Measurements from ENCODE around the gene FRMD3.

The FRMD3 gene

GRCh38 chr9:83340451-83340850 lies 197.8 kb downstream of the FRMD3 start:
- no peak for DNase-seq (ENCODE audit: low spot score)
- TF ChIP-seq, protein P1, sequence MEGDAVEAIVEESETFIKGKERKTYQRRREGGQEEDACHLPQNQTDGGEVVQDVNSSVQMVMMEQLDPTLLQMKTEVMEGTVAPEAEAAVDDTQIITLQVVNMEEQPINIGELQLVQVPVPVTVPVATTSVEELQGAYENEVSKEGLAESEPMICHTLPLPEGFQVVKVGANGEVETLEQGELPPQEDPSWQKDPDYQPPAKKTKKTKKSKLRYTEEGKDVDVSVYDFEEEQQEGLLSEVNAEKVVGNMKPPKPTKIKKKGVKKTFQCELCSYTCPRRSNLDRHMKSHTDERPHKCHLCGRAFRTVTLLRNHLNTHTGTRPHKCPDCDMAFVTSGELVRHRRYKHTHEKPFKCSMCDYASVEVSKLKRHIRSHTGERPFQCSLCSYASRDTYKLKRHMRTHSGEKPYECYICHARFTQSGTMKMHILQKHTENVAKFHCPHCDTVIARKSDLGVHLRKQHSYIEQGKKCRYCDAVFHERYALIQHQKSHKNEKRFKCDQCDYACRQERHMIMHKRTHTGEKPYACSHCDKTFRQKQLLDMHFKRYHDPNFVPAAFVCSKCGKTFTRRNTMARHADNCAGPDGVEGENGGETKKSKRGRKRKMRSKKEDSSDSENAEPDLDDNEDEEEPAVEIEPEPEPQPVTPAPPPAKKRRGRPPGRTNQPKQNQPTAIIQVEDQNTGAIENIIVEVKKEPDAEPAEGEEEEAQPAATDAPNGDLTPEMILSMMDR (IDR thresholded peaks at IDR 0.05; ENCODE audit: extremely low read depth, insufficient read depth, missing control alignments) = no peak
- in situ Hi-C loops (cut with MboI; ENCODE audit: low pct_unique_long_range_greater_than_20kb, low sequenced_read_pairs, unreplicated experiment) = loop anchor here (25.0 kb wide), 1 partner anchor 572 kb away; the partner anchor contains the start of gene KIF27

DNA sequence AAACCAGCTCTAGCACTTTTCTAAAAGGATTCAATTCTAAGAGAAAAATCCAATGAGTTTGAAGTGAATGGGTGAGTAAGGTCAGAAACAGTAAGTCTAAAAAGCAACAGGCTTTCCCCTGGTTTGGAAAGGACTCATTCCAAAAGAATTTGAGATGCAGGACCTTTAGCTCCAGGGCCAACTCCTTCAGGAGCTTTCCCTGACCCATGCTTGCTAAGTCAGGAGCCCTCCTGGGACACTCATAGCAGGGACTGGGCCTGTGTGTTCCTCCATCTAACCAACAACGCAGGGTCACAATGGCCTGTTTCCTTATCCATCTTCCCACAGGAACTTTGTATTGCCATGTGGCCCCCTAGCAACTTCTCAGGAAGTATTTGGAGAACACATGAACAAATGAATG lies 198.8 kb downstream of the FRMD3 start:
- DNase-seq (ENCODE audit: low spot score) = no peak
- in situ Hi-C loops (cut with MboI; ENCODE audit: low pct_unique_long_range_greater_than_20kb, low sequenced_read_pairs, unreplicated experiment) = loop anchor here (10.0 to 25.0 kb wide), 2 partner anchors 205 to 573 kb away; partner anchors contain the start of gene KIF27
- TF ChIP-seq, protein P1 (IDR thresholded peaks at IDR 0.05; ENCODE audit: extremely low read depth, insufficient read depth, missing control alignments) = no peak

DNA sequence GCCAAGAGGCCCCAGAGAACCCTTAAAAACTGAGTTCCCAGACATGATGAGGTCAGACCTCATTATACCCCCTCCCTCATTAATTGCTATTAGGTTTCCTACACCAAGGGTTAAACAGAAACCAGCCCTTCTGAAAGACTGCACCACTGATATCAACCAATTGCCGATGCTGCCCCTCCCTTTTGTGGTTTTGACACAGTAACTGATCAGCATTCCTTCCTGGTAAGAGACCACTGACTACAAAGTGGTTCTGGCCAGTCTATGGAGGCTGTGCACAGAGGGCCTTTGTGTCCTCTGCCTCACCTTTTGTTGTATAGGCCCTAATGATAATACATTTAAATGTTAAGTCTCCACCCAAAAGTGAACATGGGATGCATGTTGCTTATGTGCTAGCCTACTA lies 201.5 kb downstream of the FRMD3 start:
- TF ChIP-seq, protein P1 (IDR thresholded peaks at IDR 0.05; ENCODE audit: extremely low read depth, insufficient read depth, missing control alignments) = no peak
- in situ Hi-C loops (cut with MboI; ENCODE audit: low pct_unique_long_range_greater_than_20kb, low sequenced_read_pairs, unreplicated experiment) = loop anchor here (10.0 to 25.0 kb wide), 2 partner anchors 208 to 576 kb away; partner anchors contain the start of gene KIF27
- no peak for DNase-seq (ENCODE audit: low spot score)

DNA sequence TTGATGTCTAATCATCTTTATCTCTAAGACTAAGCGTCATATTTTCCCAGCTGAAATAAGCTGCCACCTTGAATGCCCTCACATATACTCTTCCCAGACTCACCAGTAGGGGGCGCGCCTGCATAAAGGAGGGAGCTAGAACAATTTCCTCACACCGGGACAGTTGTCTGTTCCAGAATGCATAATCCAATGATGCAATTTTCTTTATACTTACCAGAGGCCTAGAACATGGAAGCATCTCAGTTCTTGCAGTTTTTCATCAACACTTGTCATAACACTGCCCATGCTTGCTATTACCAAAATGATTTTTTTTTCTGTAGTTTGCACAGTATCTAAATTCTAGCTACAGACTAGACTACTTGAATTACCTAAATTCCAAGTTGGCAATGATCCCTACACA lies 203.9 kb downstream of the FRMD3 start:
- no peak for DNase-seq (ENCODE audit: low spot score)
- in situ Hi-C loops (cut with MboI; ENCODE audit: low pct_unique_long_range_greater_than_20kb, low sequenced_read_pairs, unreplicated experiment) = loop anchor here (10.0 to 25.0 kb wide), 2 partner anchors 210 to 578 kb away; partner anchors contain the start of gene KIF27
- TF ChIP-seq, protein P1 (IDR thresholded peaks at IDR 0.05; ENCODE audit: extremely low read depth, insufficient read depth, missing control alignments) = peak; percentile 85

DNA sequence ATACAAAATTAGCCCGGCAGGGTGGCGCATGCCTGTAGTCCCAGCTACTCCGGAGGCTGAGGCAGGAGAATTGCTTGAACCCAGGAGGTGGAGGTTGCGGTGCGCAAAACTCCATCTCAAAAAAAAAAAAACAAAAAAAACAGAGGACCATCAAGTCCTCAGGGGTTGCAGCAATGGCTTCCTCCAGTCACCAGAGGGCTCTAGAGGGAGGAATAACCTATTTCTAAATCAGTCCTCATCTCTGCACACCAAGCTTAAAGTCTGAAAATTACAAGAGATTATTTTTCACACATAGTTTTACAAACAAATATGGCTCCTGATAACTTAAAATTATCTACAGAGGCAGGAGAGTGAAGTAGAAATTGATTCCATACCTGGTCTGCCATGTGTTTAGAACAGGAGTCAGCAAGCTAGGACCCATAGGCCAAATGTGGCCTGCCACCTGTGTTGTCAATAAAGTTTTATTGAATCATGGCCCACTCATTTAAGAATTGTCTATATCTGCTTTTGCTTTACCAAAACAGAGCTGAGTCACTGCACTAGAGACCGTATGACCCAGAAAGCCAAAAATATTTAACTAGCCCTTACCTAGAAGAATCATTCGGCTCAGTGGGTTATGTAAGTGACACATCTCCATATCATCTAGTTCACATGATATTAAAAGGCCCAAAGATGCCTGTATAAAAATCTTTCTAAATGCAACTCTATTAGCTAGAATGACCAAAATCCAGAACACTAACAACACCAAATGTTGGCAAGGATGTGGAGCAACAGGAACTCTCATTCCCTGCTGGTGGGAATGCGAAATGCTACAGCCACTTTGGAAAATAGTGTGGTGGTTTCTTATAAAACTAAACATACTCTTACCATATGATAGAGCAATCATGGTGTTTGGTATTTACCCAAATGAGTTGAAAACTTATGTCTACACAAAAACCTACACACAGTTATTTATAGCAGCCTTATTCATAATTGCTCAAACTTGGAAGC lies 207.7 kb downstream of the FRMD3 start:
- TF ChIP-seq, protein P1 (IDR thresholded peaks at IDR 0.05; ENCODE audit: extremely low read depth, insufficient read depth, missing control alignments) = peak; percentile 17
- in situ Hi-C loops (cut with MboI; ENCODE audit: low pct_unique_long_range_greater_than_20kb, low sequenced_read_pairs, unreplicated experiment) = loop anchor here (10.0 to 25.0 kb wide), 2 partner anchors 214 to 582 kb away; partner anchors contain the start of gene KIF27
- no peak for DNase-seq (ENCODE audit: low spot score)

DNA sequence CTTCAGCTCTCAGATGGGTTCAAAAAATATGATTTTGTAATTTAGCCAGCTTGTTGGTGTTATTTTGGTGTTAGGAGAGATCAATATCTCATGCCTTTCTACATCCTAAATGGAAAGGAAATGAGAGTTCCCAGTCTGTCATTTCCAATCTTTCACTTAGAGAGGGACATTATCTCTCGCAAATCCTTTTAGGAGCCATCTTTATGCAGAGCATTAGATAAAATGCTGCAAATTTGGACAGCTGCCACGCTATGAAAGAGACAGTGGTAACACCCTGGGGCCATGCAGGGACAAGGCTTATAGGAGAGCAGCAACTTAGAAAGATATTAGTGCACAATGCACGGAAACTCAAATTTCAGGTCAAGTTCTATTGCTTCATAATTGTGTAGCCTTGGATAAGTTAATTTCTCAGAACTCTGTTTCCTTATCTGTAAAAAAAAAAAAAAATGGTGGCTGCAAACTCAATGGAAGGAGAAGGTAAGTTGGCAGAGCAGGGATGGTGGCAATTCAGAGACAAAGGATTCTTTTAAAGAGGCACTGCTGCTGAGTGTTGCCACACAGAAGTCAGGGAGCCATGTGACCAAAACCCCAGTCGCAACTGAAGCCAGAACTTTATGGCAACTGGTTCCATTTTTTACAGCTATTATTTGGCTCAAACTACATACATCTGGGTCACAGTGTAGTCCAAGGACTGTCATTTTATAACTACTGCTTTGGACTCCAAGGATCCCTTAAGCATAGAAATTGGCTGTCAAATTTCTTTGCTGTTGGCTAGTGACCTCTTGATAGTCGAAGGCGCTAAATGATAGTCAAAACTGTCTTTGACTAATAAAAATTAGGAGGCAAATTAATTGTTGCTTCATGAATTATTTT lies 210.2 kb downstream of the FRMD3 start:
- in situ Hi-C loops (cut with MboI; ENCODE audit: low pct_unique_long_range_greater_than_20kb, low sequenced_read_pairs, unreplicated experiment) = loop anchor here (25.0 kb wide), 1 partner anchor 584 kb away; the partner anchor contains the start of gene KIF27

More for the DNA sequence above, 210.2 kb downstream of the FRMD3 start:
- DNase-seq (ENCODE audit: low spot score) = no peak
- TF ChIP-seq, protein P1 (IDR thresholded peaks at IDR 0.05; ENCODE audit: extremely low read depth, insufficient read depth, missing control alignments) = no peak

Measured in GM13977 (cell line).